Medulla oblongata (tissue), 1 donor: ENCODE measurements around the gene SLC22A23.
A peak's percentile ranks its signal among the peaks of the same experiment; 100 is the strongest.

Experiments
- DNase-seq: peaks from one replicate; pipeline ENCODE4 v3.0.0-alpha.2; 2015; ENCODE audit errors: extremely low spot score

SLC22A23 gene

GRCh38 chr6:3405182-3405518 is 51.7 kb downstream of the SLC22A23 start:
- DNase-seq, result no peak

GRCh38 chr6:3403238-3404173 is 53.3 kb downstream of the SLC22A23 start:
- peak; percentile 51 for DNase-seq

GRCh38 chr6:3402310-3403237 is 54.3 kb downstream of the SLC22A23 start:
- DNase-seq, result peak; percentile 48

- DNase-seq, result no peak
Observed at GRCh38 chr6:3400162-3400561, 56.7 kb downstream of the SLC22A23 start.

- DNase-seq, result no peak
Observed at GRCh38 chr6:3398755-3399696, 57.8 kb downstream of the SLC22A23 start.

GRCh38 chr6:3398165-3398562 is 58.7 kb downstream of the SLC22A23 start:
- peak; percentile 71 for DNase-seq

- DNase-seq, result no peak
Observed at GRCh38 chr6:3397229-3398164, 59.4 kb downstream of the SLC22A23 start.

GRCh38 chr6:3396503-3397180 is 60.2 kb downstream of the SLC22A23 start:
- no peak for DNase-seq

GRCh38 chr6:3394671-3395070 is 62.2 kb downstream of the SLC22A23 start:
- no peak for DNase-seq

GRCh38 chr6:3393836-3394202 is 63.0 kb downstream of the SLC22A23 start:
- DNase-seq, result no peak

- DNase-seq, result no peak
Observed at GRCh38 chr6:3392930-3393835, 63.7 kb downstream of the SLC22A23 start.

- DNase-seq, result peak; percentile 62
Observed at GRCh38 chr6:3391902-3392458, 64.9 kb downstream of the SLC22A23 start.

GRCh38 chr6:3390698-3391097 is 66.2 kb downstream of the SLC22A23 start:
- peak; percentile 75 for DNase-seq

GRCh38 chr6:3389390-3390167 is 67.3 kb downstream of the SLC22A23 start:
- peak; percentile 85 for DNase-seq

- DNase-seq, result no peak
Observed at GRCh38 chr6:3388786-3389185, 68.1 kb downstream of the SLC22A23 start.

- peak; percentile 98 for DNase-seq
Observed at GRCh38 chr6:3386374-3386857, 70.4 kb downstream of the SLC22A23 start.

GRCh38 chr6:3385660-3386151 is 71.1 kb downstream of the SLC22A23 start:
- DNase-seq, result peak; percentile 97
